HepG2 (cell line): ENCODE results near the gene ADGRF1. TPM values are rescaled to one million over a fixed set of nuclear protein-coding genes. Genes with fewer than 3 reads are reported as not detected.
A peak's percentile ranks its signal among the peaks of the same experiment; 100 is the strongest.

Source experiments
- CEBPG ChIP-seq: IDR thresholded peaks from 2 replicates; pipeline ENCODE4 v1.6.1; 2016
- FOXJ3 ChIP-seq: sonication (generic); formaldehyde crosslinking; IDR thresholded peaks from 2 replicates; pipeline ENCODE4 v1.4.0; 2020; ENCODE audit warnings: missing genetic modification reagents, mild to moderate bottlenecking, borderline replicate concordance
- MAFG ChIP-seq: sonication (generic); formaldehyde crosslinking; IDR thresholded peaks from 2 replicates; pipeline ENCODE4 v1.5.1; 2020; ENCODE audit warnings: mild to moderate bottlenecking, missing genetic modification reagents
- MIER3 ChIP-seq: IDR thresholded peaks from 2 replicates; pipeline ENCODE4 v1.6.1; 2016; ENCODE audit warnings: missing compliant biosample characterization, borderline replicate concordance
- RELA ChIP-seq: sonication (generic); formaldehyde crosslinking; IDR thresholded peaks from 2 replicates; pipeline ENCODE4 v1.4.0; 2020; ENCODE audit warnings: missing genetic modification reagents
- SALL2 ChIP-seq: sonication (generic); formaldehyde crosslinking; IDR thresholded peaks from 2 replicates; pipeline ENCODE4 v1.8.1; 2023; ENCODE audit warnings: mild to moderate bottlenecking, missing genetic modification reagents, inconsistent platforms
- SMARCE1 ChIP-seq: fragments of 450-650 bp; IDR thresholded peaks from 2 replicates; pipeline ENCODE4 v1.6.1; 2017; ENCODE audit warnings: borderline replicate concordance
- ZNF614 ChIP-seq: IDR thresholded peaks from 2 replicates; pipeline ENCODE4 v1.6.1; 2018; ENCODE audit warnings: missing biosample characterization, missing genetic modification reagents, inconsistent platforms, borderline replicate concordance
- ZNF670 ChIP-seq: sonication (generic); formaldehyde crosslinking; IDR thresholded peaks from 2 replicates; pipeline ENCODE4 v1.8.0; 2022; ENCODE audit warnings: mild to moderate bottlenecking, missing genetic modification reagents, borderline replicate concordance
- polyA plus RNA-seq, 8 experiments: library from polyadenylated mRNA; depleted of rRNA in 3 of 8; stranded (reverse) in 7 of 8; unstranded in 1 of 8; fragments of >200 nt; fragmentation: Illumina TruSeq in 4 of 8; extraction: Trizol in 4 of 8; gene quantifications; 2 replicates each; pipeline versions ENCODE4 v1.2.1 to v1.2.3, GENCODE V29; 2011 to 2016; ENCODE audit warnings: low read depth in 4 of 8, missing spikeins in 1 of 8, mixed read lengths in 1 of 8; ENCODE audit not compliant: insufficient read depth in 1 of 8
- total RNA-seq, 5 experiments: library from RNA; depleted of rRNA; stranded (reverse); fragments of >200 nt; fragmentation: Illumina TruSeq; extraction: Trizol; gene quantifications; 2 replicates each; pipeline ENCODE4 v1.2.3, GENCODE V29; 2016; ENCODE audit warnings: low read depth in 1 of 5
- TF ChIP-seq, protein P1 (sequence below): sonication (generic); formaldehyde crosslinking; IDR thresholded peaks from 2 replicates; pipeline ENCODE4 v1.5.0; 2020; ENCODE audit warnings: mild to moderate bottlenecking, missing genetic modification reagents, borderline replicate concordance
- TF ChIP-seq, protein P2 (sequence below): sonication (generic); formaldehyde crosslinking; IDR thresholded peaks from 2 replicates; pipeline ENCODE4 v1.4.0; 2020; ENCODE audit warnings: low read depth, missing genetic modification reagents
- TF ChIP-seq, protein P3 (sequence below), 2 experiments: IDR thresholded peaks; 2 replicates each; pipeline ENCODE4 v1.6.1; 2011 to 2012; ENCODE audit warnings: low read length in 2 of 2, borderline replicate concordance in 1 of 2, low read depth in 1 of 2, mild to moderate bottlenecking in 1 of 2, moderate library complexity in 1 of 2
- TF ChIP-seq, protein P4 (sequence below): sonication (generic); formaldehyde crosslinking; IDR thresholded peaks from 2 replicates; pipeline ENCODE4 v1.4.0; 2020; ENCODE audit warnings: missing genetic modification reagents

The ADGRF1 gene
- total and polyA plus RNA-seq, 2 of the 13 experiments (the other 11 are each of a cell fraction or from before 2014, with no cell fraction given), result not detected

DNA sequence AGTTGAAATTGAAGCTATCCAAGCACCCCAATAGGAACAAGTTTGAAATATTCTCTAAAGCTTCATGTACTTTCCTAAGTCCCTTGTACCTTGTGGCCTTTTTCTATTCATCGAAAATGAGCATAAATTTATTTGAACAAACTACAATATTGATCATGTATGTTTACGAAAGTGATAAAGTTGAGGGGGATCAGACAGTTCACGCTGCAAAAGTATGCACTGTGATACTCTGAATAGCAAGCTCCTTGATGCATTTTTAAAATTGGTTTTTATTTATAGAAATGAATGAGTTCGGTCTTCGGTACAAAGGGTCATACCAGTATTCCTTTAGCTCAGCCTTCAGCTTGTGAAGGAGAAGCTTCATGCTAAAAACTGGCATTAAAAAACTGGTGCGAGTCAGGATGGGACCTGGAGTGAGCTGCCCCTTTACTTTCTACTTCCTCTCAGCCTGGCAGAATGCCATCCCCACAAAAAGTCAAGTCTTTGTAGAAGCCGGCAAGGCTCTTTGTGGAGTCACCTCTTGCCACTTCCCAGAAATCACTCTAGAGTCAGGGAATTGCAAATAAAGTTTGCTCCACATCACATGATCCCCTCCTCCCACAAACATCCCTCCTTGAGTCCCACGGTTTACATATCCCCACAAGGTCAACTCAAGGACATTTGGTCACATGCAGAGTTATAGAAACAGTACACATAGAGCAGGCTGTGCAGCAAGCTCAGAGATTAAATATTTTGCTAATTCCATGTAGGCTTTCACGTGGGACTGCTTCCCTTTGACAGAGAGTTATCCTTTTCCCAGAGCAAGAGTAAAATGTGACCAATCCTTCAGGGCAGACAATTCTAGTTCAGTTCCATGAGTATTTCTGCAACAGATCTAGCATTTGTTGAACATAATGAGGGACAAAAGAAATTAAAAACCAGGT is 34.6 kb upstream of the ADGRF1 start (continued):
- TF ChIP-seq, protein P1, sequence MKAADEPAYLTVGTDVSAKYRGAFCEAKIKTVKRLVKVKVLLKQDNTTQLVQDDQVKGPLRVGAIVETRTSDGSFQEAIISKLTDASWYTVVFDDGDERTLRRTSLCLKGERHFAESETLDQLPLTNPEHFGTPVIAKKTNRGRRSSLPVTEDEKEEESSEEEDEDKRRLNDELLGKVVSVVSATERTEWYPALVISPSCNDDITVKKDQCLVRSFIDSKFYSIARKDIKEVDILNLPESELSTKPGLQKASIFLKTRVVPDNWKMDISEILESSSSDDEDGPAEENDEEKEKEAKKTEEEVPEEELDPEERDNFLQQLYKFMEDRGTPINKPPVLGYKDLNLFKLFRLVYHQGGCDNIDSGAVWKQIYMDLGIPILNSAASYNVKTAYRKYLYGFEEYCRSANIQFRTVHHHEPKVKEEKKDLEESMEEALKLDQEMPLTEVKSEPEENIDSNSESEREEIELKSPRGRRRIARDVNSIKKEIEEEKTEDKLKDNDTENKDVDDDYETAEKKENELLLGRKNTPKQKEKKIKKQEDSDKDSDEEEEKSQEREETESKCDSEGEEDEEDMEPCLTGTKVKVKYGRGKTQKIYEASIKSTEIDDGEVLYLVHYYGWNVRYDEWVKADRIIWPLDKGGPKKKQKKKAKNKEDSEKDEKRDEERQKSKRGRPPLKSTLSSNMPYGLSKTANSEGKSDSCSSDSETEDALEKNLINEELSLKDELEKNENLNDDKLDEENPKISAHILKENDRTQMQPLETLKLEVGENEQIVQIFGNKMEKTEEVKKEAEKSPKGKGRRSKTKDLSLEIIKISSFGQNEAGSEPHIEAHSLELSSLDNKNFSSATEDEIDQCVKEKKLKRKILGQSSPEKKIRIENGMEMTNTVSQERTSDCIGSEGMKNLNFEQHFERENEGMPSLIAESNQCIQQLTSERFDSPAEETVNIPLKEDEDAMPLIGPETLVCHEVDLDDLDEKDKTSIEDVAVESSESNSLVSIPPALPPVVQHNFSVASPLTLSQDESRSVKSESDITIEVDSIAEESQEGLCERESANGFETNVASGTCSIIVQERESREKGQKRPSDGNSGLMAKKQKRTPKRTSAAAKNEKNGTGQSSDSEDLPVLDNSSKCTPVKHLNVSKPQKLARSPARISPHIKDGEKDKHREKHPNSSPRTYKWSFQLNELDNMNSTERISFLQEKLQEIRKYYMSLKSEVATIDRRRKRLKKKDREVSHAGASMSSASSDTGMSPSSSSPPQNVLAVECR, result peak; percentile 55; the same call in 1 of the 2 replicates
- no peak for TF ChIP-seq SMARCE1
- TF ChIP-seq CEBPG (CRISPR knock-in tag), result peak; percentile 79
- 0 out of 2 replicates have a peak, but pooled peaks have one; percentile 22 for TF ChIP-seq RELA (CRISPR knock-in tag)
- 0 out of 2 replicates have a peak, but pooled peaks have one; percentile 35 for TF ChIP-seq ZNF670 (CRISPR knock-in tag)
- TF ChIP-seq MIER3, result peak; percentile 97; the same call in 1 of the 2 replicates
- TF ChIP-seq SALL2 (CRISPR knock-in tag), result peak; percentile 81
- peak; percentile 97 for TF ChIP-seq ZNF614
- TF ChIP-seq, protein P2, sequence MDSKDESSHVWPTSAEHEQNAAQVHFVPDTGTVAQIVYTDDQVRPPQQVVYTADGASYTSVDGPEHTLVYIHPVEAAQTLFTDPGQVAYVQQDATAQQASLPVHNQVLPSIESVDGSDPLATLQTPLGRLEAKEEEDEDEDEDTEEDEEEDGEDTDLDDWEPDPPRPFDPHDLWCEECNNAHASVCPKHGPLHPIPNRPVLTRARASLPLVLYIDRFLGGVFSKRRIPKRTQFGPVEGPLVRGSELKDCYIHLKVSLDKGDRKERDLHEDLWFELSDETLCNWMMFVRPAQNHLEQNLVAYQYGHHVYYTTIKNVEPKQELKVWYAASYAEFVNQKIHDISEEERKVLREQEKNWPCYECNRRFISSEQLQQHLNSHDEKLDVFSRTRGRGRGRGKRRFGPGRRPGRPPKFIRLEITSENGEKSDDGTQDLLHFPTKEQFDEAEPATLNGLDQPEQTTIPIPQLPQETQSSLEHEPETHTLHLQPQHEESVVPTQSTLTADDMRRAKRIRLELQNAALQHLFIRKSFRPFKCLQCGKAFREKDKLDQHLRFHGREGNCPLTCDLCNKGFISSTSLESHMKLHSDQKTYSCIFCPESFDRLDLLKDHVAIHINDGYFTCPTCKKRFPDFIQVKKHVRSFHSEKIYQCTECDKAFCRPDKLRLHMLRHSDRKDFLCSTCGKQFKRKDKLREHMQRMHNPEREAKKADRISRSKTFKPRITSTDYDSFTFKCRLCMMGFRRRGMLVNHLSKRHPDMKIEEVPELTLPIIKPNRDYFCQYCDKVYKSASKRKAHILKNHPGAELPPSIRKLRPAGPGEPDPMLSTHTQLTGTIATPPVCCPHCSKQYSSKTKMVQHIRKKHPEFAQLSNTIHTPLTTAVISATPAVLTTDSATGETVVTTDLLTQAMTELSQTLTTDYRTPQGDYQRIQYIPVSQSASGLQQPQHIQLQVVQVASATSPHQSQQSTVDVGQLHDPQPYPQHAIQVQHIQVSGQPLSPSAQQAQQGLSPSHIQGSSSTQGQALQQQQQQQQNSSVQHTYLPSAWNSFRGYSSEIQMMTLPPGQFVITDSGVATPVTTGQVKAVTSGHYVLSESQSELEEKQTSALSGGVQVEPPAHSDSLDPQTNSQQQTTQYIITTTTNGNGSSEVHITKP, result peak; percentile 81
- no peak for TF ChIP-seq MAFG (CRISPR knock-in tag)
- TF ChIP-seq FOXJ3, result peak; percentile 87
- TF ChIP-seq, protein P3, sequence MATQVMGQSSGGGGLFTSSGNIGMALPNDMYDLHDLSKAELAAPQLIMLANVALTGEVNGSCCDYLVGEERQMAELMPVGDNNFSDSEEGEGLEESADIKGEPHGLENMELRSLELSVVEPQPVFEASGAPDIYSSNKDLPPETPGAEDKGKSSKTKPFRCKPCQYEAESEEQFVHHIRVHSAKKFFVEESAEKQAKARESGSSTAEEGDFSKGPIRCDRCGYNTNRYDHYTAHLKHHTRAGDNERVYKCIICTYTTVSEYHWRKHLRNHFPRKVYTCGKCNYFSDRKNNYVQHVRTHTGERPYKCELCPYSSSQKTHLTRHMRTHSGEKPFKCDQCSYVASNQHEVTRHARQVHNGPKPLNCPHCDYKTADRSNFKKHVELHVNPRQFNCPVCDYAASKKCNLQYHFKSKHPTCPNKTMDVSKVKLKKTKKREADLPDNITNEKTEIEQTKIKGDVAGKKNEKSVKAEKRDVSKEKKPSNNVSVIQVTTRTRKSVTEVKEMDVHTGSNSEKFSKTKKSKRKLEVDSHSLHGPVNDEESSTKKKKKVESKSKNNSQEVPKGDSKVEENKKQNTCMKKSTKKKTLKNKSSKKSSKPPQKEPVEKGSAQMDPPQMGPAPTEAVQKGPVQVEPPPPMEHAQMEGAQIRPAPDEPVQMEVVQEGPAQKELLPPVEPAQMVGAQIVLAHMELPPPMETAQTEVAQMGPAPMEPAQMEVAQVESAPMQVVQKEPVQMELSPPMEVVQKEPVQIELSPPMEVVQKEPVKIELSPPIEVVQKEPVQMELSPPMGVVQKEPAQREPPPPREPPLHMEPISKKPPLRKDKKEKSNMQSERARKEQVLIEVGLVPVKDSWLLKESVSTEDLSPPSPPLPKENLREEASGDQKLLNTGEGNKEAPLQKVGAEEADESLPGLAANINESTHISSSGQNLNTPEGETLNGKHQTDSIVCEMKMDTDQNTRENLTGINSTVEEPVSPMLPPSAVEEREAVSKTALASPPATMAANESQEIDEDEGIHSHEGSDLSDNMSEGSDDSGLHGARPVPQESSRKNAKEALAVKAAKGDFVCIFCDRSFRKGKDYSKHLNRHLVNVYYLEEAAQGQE (IDR thresholded peaks at IDR 0.05; ENCODE audit: borderline replicate concordance in 1 of 2, low read depth in 1 of 2, low read length in 2 of 2), result peak in 1 of 2 experiments; percentile 65; a peak in 1 of 4 replicates
- TF ChIP-seq, protein P4, sequence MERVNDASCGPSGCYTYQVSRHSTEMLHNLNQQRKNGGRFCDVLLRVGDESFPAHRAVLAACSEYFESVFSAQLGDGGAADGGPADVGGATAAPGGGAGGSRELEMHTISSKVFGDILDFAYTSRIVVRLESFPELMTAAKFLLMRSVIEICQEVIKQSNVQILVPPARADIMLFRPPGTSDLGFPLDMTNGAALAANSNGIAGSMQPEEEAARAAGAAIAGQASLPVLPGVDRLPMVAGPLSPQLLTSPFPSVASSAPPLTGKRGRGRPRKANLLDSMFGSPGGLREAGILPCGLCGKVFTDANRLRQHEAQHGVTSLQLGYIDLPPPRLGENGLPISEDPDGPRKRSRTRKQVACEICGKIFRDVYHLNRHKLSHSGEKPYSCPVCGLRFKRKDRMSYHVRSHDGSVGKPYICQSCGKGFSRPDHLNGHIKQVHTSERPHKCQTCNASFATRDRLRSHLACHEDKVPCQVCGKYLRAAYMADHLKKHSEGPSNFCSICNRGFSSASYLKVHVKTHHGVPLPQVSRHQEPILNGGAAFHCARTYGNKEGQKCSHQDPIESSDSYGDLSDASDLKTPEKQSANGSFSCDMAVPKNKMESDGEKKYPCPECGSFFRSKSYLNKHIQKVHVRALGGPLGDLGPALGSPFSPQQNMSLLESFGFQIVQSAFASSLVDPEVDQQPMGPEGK (CRISPR knock-in tag), result peak; percentile 89
